Effector CD4-positive, alpha-beta T cell (primary cell): ENCODE results near the gene PGA4.
A peak's percentile ranks its signal among the peaks of the same experiment; 100 is the strongest.
"Not testable (repeated sequence)": the region's sequence is repeated elsewhere in the genome, so short reads cannot be mapped to it uniquely, and the experiment has no call there.

Source experiments
- DNase-seq: peaks from one replicate; pipeline ENCODE4 v3.0.0-alpha.2; 2020

The PGA4 gene

DNA sequence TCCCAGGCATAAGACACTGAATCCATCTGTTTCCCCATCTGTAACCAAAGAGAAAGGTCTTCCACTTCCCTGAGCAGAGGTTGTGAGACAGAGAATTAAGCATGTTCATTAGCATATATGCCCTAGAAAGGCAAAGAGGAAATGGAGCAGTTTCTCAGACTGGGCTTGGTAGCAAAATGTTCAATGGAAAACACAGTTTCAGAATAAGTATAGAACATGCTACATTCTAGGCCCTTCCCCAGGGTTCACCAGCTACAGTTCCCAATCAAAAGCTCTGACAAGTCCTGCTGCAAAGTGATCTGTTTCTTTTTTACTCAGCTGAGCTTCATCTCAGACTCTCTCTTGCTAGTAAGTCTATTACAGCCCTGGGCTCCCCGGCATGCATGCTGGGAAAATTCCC lies 30.2 kb downstream of the PGA4 start:
- not testable (repeated sequence) for DNase-seq

DNA sequence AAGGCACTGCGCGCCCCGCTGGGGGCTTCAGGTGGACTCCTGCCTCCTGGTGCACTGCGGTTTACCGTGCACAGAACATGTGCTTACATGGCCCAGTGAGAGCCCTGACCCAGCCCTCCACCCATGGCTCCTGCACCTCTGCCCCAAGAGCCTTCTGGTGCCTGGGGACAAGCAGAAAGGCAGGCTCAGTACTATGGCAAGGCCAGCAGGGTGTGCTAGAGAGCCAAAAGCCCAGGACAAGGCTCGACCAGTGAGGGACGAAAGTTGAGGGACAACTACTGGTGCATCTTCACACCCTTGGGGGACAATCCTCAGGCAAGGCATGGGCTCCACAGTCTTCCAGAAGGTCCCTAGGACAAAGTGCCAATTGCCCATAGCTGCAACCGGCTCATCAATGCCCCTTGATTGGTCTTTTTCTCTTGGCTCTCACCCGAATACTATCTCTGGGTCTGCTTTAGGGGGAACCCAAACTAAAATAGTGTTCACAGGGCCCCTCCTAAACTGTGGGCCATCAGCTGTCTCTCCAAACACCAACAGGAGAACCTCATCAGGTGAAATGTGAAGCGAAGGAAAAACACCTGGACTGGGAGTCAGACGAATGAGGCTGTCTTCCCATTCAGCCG lies 32.4 kb downstream of the PGA4 start:
- peak; percentile 28 for DNase-seq

DNA sequence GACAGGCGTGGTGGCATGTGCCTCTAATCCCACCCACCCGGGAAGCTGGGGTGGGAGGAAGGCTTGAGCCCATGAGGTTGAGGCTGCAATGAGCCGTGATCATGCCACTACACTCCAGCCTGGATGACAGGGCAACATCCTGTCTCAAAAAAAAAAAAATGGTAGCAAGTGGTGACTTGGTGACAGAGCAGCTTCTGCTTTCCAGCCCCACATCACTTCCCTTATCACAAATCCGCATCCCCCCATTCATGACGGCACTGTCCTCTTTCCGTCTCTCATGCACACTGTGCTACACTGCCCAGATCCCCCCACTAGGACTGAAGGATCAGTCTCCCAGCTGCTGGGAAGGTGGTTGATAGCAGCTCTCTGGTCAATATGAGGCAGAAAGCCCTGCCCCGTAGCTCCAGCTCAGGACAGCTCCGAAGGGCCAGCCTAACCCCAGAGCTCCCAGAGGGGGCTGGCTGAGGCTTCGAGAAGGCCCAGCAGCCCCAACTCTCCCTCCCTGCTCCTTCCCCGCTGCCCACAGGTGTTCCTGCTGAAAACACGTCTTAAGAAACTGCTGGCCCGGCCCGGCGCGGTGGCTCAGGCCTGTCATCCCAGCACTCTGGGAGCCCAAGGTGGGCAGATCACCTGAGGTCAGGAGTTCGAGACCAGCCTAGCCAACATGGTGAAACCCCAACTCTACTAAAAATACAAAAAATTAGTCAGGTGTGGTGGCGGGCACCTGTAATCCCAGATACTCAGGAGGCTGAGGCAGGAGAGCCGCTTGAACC lies 34.7 kb downstream of the PGA4 start:
- no peak for DNase-seq

DNA sequence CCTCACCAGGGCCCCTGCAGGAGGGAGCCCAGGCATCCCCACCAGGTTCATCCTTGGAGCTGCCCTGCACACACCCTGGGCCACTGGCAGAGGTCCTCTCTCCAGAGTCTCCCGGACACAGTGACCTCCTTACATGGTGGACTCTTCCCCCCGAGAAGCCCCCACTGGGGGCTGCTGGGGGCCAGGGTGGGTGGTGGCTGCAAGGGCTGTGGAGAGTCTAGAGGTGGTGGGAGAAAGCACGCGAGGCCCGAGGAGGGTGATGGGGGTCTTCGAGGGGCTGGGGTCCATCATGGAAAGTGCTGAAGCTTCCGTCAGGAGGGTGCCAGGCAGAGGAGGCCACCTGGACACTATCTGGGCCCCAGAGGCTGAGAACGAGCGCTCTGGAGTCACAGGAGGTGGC lies 36.4 kb downstream of the PGA4 start:
- no peak for DNase-seq

DNA sequence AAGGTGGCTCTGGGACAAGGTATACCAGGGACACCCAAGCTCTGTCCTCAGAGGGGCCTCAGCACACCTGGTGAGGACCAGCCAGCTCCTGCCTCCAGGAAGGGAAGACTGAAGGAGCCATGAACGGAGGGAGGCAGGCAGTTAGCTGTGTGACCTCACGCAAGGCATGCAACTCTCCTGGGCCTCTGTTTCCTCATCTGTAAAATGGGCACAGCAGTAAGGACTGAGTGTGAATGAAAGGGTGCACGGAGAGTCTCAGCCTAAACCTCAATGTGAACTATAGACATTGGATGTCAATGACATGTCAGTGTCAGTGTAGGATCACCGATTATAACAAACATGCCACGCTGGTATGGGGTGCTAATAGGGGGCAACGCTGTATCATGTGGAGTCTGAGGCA lies 37.2 kb downstream of the PGA4 start:
- DNase-seq, result no peak

DNA sequence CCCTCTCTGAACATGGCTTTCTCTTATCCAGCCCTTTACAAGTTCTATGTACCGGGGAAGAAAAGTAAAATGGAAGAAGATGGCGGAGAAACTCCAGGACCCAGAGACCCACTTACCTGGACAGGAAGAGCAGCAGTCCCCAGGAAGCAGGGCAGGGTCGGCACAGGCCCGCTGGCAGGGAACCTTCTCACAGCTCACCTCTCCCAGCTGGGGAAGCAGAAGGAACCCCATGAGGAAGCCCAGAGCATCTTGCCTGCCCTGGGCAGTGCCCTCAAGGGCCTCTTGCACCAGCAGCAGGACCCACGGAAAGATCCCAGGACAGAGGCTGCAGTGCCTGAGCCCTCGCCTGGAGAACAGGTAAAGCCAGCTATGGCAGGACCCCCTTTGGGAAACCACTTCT lies 42.2 kb downstream of the PGA4 start:
- DNase-seq, result no peak

DNA sequence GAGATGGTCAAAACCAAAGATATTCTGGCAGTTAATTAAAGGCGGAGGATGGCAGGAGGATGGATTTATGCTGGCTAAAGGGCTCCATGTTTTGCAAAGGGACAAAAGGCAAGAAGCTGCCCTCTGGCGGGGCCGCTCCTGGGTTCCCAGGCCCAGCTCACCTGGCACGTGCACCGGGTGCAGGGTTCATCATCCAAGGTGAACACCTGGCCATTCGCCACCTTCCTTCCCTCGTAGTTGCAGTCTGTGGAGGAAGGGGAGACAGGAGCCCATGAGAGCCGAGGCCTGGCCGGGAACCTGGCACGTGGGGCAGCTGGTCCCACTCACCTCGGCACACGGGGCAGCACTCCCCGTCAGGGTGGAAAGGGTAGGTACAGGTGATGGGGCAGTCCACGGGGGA lies 42.6 kb downstream of the PGA4 start:
- DNase-seq, result no peak

DNA sequence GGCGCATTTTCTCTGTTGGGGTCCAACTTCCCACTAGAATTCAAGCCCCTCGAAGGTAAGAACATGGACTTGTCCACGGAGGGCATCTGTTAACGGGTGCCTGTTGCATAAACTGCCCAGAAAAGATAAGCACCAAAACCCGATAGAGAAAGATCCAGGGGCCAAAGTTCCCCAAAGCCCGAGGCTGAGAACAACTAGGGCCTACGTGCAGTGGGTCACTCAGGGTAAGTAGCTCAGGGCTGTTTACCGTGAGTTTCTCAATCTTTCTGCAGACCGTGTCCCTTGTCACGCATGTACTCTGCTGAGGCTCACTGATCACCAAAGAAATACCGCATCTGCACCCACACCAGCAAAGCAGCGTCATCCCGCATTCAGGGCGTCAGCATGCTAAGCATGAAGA lies 43.2 kb downstream of the PGA4 start:
- no peak for DNase-seq

DNA sequence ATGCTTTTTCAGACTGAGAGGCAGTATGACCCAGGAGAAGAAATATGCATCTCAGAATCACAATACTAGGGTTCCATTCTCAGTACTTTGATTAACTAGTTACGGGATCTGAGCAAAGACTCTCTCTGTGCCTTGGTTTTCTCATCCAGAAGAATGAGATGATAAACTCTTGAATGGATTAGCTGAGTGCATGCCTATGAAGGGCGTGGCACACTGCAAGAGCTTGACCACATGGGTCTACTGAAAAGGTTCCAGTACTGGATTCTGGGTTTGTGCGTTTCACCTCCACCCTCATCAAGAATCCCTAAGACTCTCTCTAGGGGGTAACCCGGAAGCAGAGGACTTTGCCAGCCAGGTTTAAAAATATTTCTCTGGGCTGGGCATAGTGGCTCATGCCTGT lies 44.5 kb downstream of the PGA4 start:
- DNase-seq, result no peak

DNA sequence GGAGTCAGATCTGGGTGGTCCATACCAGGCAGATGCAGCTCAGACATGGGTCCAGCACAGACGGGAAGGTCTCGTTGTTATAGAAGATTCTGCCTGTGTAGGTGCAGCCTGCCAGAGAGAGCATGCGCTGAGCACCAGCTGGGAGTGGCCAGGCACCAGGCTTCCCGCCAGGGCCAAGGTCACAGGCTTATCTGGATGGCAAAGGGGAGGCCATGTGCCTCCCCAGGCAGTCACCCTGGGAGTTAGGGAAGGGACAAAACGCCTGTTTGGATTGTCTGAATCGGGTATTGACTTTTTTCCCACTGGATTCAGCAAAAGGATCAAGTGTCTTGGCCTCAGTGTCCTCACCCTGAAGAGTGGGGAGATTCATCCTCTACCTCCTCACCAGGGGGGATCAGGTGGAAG lies 45.3 kb downstream of the PGA4 start:
- DNase-seq, result no peak

DNA sequence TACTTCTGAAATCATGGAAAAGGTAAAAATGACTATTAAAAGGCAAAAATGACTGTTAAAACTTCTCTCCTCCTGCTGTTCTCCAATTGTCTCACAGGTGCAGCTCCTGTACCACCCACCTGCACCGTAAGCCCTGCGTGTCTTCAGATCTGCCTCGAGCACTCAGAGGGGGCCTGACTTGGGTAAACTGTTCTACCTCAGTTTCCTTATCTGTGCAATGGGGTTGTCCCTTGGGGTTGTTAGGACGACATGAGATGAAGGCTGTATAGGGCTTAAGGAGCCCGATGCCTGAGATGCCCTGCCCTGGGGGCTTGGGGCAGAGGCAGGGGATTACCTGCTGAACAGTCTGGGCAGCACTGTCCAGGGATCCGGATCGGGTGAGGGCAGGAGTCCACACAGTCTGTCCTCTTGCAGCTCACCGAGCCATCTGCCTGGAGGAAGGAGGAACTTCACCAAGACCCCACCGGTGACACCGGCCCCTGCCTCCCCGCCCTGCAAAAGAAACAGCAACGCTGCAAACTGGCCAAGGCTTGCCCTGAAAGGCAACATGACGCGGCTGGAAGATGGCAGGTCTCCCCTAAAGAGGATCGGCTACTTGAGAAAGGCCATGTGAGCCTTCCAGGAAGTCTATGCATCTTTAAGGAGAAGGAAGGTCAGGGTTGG lies 46.6 kb downstream of the PGA4 start:
- DNase-seq, result no peak

DNA sequence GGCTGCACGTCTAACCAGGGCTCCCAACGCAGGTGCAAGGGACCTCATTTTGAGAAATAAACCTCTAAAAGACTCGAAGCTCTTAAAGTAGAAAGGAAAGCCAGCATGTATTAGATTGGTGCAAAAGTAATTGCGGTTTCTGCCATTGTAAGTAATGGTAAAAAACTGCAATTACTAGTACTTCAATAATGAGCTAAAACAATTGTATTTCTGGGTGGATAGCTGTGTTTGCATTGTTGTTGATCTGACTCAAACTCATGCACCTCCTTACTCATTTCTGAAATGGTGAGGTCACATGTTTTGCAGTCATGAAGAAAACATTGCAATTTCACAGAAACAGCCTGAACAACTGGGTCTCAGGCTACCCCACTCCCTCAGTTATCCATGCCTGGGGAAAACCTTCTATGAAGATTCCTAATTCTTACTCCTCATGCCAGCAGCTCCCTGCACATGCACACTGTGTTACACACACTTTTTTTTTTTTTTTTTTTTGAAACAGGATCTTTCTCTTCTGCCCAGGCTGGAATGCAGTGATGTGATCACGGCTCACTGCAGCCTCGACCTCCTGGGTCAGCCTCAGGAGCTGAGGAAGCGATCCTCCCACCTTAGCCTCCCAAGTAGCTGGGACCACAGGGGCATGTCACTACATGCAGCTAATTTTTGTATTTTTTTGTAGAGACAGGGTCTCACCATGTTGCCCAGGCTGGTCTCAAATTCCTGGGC lies 48.4 kb downstream of the PGA4 start:
- no peak for DNase-seq

DNA sequence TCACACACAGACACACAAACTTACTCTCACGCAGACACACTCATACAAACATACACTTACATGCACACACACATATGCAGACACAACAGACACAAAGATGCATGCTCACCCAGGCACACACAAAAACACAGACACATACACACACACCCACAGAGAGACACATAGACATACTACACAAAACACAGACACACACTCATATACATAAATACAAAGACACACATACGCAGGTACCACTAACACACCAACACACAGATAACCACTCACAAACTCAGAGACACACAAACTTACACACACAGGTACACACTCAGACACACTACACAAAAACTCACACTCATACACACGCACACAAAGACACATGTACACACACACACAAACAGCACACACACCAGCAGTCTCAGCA lies 50.6 kb downstream of the PGA4 start:
- DNase-seq, result no peak

DNA sequence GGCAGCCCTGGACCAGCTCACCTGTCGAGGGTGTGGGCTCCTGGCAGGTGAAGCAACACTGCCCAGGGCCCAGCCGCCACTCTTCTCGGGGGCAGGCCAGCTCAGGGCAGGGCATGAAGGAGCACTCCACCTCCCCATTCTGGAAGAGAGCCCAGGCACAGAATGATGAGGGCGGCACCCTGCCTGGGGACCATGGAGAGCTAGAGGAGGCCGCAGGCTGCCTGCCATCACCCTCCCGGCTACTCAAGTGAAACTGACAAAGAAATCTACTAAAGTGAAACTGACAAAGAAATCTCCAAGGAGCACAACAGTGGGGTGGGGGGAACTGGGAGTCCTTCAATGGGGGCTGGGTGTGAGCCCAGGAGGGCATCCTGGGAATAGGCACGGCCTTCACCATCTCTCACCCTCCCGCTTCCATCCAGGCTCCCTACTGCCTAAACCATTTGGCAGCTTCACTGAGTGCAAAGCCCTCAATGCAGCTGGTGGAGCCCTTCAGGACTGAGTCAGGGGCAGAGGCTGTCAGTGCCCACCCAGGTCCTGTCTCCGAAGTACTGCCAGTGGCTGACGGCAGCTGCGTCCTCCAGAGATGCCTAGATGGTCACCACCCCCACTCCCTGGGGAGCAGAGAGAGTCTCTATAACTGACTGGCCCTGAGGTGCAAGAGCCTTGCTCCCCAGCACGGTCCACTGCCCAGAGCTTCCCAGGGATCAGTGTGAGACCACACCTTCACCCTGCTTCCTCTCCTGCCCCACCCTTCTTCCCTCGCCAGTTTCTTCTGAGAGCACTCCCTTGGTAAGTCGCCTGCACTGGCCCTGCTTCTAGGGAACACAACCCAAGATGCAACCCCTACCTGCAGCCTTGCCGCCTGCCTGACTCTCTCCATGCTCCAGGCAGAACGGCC lies 51.3 kb downstream of the PGA4 start:
- no peak for DNase-seq

DNA sequence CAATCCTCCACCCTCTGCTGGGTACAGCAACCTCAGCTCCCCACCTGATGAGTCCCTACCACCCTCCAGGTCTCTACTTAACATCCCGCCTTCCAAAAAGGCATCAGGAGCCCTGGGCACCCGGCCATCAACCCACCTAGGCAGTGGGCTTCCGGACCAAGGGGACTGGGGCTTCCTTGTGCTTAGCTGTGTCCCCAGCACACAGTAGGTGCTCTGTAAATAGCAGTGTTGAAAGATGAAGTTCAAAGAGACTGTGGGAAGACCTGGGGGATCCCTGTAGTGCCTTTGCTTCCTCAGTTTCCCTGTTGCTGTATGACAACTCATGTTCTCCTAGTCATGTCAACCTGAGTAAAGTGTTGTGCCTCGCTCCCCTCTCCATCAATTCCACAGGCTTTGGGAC lies 51.9 kb downstream of the PGA4 start:
- DNase-seq, result no peak

DNA sequence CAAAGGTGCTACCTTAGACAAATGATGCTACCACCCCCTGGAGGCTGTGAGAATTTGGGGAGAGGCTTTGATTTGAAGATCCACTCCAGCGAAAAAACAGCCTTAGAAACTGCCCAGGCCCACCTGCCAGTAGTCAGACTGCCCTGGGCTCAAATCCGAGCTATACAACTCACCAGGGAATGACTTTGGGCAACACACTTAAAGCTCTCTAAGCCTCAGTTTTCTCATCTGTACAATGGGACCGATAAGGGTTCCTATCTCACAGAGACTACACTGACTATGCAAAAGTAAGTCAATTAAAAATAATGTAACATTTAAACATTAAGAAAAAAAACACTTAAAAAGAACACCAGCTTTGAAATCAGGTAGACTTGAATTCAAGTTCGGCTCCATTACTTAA lies 53.0 kb downstream of the PGA4 start:
- DNase-seq, result no peak

DNA sequence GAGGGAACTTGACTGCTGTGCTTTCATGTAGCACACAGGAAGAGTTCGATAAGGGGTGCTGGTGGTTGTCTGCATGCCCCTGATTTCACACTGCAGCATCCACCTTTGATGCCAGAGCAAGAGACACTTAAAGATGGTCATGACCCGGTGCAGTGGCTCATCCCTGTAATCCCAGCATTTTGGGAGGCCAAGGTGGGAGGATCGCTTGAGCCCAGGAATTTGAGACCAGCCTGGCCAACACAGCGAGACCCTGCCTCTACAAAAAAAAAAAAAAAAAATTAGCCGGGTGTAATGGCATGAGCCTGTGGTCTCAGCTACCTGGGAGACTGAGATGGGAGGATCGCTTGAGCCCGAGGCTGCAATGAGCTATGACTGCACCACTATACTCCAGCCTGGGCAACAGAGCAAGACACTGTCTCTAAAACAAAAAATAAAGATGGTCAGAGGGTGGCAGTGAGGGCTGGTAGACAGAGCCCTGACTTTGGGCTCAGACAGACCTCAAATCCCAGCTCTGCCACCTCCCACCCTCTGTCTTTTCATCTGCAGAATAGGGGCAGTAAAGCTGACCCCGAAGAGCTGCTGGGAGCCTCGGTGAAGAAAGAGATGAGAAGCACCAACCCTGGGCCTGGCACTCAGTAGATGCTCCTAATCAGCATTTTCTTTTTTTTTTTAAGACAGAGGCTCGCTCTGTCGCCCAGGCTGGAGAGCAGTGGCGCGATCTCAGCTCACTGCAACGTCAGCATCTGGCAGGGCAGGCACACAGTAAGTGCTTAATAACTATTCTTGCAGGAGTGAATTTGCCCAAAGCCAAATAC lies 55.2 kb downstream of the PGA4 start:
- DNase-seq, result no peak

DNA sequence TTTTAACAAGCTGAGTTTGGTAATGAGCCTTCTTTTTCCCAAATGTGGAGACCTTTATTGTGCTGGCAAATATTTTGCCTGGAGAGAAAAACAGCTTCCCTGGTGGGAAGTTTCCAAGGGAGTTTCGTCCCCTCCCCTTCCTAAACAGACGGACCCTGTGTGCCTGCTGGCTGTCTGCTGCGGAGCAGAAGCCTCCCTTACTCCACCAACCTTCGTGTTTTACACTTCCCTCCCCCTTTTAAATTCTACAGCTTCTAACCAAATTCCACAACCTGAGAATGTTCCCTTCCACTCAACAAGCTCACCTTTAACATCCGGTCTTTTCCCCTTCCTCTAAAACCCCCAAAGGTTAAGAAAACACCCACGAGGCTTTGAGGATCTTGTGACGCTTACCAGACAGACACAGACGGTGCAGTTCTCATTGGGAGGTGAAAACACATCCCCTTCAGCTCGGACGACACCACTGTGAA lies 55.9 kb downstream of the PGA4 start:
- no peak for DNase-seq

DNA sequence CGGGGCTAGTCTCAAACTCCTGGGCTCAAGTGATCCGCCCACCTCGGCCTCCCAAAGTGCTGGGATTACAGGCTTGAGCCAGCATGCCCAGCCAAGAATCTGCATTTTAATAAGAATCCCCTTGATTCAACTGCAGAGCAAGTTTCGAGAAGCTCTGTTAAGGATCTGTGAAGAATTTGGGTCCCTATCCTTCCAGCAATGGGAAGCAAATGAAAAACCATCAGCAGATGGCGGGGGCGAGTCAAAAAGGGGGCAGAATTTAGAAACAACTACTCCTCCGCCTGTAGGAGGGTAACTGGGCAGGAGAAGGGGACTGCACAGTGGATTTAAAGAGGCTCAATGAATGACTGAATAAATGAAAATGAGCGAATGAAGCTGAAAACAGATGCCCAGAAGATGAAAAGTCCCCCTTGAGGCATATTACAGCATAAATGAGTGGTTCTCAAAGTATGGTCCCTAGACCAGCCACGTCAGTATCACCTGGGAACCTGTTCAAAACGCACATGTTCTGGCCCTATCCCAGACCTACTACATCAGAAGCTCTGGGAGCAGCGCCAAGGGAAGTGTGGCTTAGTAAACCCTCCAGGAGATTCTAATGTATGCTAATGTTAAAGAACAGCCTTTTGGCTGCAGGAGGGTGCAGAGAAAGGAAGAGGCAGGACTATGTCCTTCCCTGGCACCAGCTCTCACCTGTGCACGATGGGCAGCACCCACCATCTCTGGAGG lies 58.0 kb downstream of the PGA4 start:
- no peak for DNase-seq

DNA sequence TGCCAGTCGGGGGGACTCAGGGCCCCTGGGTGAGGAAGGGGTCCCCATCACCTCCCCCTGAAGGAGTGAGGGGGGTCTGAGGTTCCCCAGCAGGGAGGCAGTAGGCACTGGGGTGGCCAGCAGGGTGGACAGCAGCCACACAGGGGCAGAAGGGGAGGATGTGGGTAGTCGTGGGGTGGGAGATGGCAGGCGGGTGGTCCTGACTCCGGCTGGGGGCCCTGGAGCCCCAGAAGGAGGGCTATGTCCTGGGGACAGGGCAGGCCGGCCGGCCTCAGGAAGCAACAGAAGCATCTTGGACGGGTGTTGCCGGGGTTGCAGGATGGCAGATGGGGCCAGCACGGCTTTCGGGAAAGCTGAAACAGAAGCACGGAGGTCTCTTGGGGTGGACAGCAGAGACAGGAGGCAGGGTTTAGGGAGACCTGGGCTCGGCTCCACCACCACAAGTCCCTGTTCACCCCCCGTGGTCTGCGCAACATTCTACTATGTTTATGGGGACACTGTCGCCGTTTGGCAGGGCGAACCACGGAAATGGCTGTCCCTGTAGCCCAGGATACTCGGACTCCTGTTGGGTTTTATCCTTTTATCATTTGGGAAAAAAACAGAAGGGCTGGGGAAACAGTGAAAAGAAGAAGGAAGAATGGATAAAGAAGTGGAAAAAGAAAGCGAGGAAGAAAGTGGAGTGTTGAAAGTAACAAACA lies 58.9 kb downstream of the PGA4 start:
- DNase-seq, result no peak
